Gastrocnemius medialis (tissue), 4 donors: ENCODE results near the gene PDZK1.

ENCODE experiments used
- CTCF ChIP-seq, 5 experiments: fragments of 450-650 bp in 3 of 5; fragments of 200-600 bp in 2 of 5; sonication (generic) in 2 of 5; IDR thresholded peaks in 4 of 5; conservative IDR thresholded peaks in 1 of 5; 1 replicate in 4 of 5; 2 replicates in 1 of 5; pipeline ENCODE4 v1.5.1; 2016 to 2019; ENCODE audit warnings: antibody characterized with exemption in 5 of 5, mild to moderate bottlenecking in 3 of 5, moderate library complexity in 3 of 5
- POLR2A ChIP-seq, 2 donors: fragments of 450-650 bp; IDR thresholded peaks; one replicate each; pipeline ENCODE4 v1.6.1; 2017; ENCODE audit warnings: antibody characterized with exemption in 2 of 2, mild to moderate bottlenecking in 2 of 2, moderate library complexity in 2 of 2

GRCh38 chr1:145692785-145693443 lies 14.3 kb downstream of the PDZK1 start:
- TF ChIP-seq CTCF (IDR thresholded peaks at IDR 0.05 in 4 of 5, conservative IDR thresholded peaks at IDR 0.05 in 1 of 5) (no peak), POLR2A (IDR thresholded peaks at IDR 0.05) (no peak)
